WTC11 (cell line): ENCODE results near the gene RAB3D. TPM values are rescaled to one million over a fixed set of nuclear protein-coding genes. Genes with fewer than 3 reads are reported as not detected.

Experiments used
- ATAC-seq: fragments of 200-7000 bp; cut with Tn5 transposase; 2 replicates; pipeline ENCODE4 v1.10.0; 2021; ENCODE audit warnings: mild to moderate bottlenecking, moderate library complexity
- CTCF ChIA-PET: fragments of 300-600 bp; sonication (Branson Sonifier 250); formaldehyde crosslinking; loops from one replicate; lab custom pipeline; 2021; ENCODE audit warnings: antibody characterized with exemption; lab: Charles Lee
- POLR2A ChIA-PET: fragments of 350-600 bp; sonication (Branson Sonifier 250); formaldehyde crosslinking; loops from one replicate; lab custom pipeline; 2021; ENCODE audit warnings: antibody characterized with exemption; lab: Charles Lee
- DNase-seq: peaks from one replicate; pipeline ENCODE4 v3.0.0; 2021; ENCODE audit warnings: low spot score
- H3K27ac Mint-ChIP-seq: 2 replicates; pipeline ENCODE4 v1.8.0; 2021; ENCODE audit warnings: mixed read lengths
- H3K27me3 Mint-ChIP-seq: 2 replicates; pipeline ENCODE4 v1.8.0; 2021; ENCODE audit warnings: low read depth, mild to moderate bottlenecking, moderate library complexity, mixed read lengths
- H3K36me3 Mint-ChIP-seq: 2 replicates; pipeline ENCODE4 v1.8.0; 2021; ENCODE audit warnings: mixed read lengths
- H3K4me1 Mint-ChIP-seq: 2 replicates; pipeline ENCODE4 v1.8.0; 2022; ENCODE audit warnings: mixed read lengths
- H3K4me3 Mint-ChIP-seq: 2 replicates; pipeline ENCODE4 v1.8.0; 2021; ENCODE audit warnings: mild to moderate bottlenecking, moderate library complexity, mixed read lengths
- H3K9me3 Mint-ChIP-seq: 2 replicates; pipeline ENCODE4 v1.8.0; 2021; ENCODE audit warnings: mixed read lengths
- CBFB ChIP-seq: sonication (generic); formaldehyde crosslinking; IDR thresholded peaks from 2 replicates; pipeline ENCODE4 v1.8.1; 2022; ENCODE audit warnings: mild to moderate bottlenecking, low read depth, missing genetic modification reagents
- GABPB1 ChIP-seq: sonication (generic); formaldehyde crosslinking; IDR thresholded peaks from 2 replicates; pipeline ENCODE4 v1.8.1; 2023; ENCODE audit warnings: mild to moderate bottlenecking, missing genetic modification reagents
- JUN ChIP-seq: sonication (generic); formaldehyde crosslinking; IDR thresholded peaks from 2 replicates; pipeline ENCODE4 v1.8.0; 2023; ENCODE audit warnings: mild to moderate bottlenecking, missing genetic modification reagents
- NFATC4 ChIP-seq: fragments of 250-450 bp; sonication (Bioruptor Pico); IDR thresholded peaks from 2 replicates; pipeline ENCODE4 v1.9.0; 2021; ENCODE audit warnings: mild to moderate bottlenecking
- SMAD4 ChIP-seq: sonication (generic); formaldehyde crosslinking; IDR thresholded peaks from 2 replicates; pipeline ENCODE4 v1.8.0; 2022; ENCODE audit warnings: mild to moderate bottlenecking, missing genetic modification reagents
- TCF7 ChIP-seq: sonication (generic); formaldehyde crosslinking; IDR thresholded peaks from 2 replicates; pipeline ENCODE4 v1.8.0; 2022; ENCODE audit warnings: mild to moderate bottlenecking, low read depth, missing genetic modification reagents, moderate library complexity
- TEAD1 ChIP-seq: sonication (generic); formaldehyde crosslinking; IDR thresholded peaks from 2 replicates; pipeline ENCODE4 v1.8.0; 2022; ENCODE audit warnings: mild to moderate bottlenecking, missing genetic modification reagents
- ZNF138 ChIP-seq: sonication (generic); formaldehyde crosslinking; conservative IDR thresholded peaks from 2 replicates; pipeline ENCODE4 v1.8.1; 2022; ENCODE audit warnings: mild to moderate bottlenecking, moderate library complexity, missing genetic modification reagents
- ZNF317 ChIP-seq: sonication (generic); formaldehyde crosslinking; IDR thresholded peaks from 2 replicates; pipeline ENCODE4 v1.8.1; 2023; ENCODE audit warnings: low read depth, mild to moderate bottlenecking, moderate library complexity, missing genetic modification reagents, borderline replicate concordance
- total RNA-seq: library from RNA; stranded (reverse); gene quantifications from 3 replicates; pipeline ENCODE4 v1.2.3, GENCODE V29; 2021
- TF ChIP-seq, protein P1 (sequence below): sonication (generic); formaldehyde crosslinking; IDR thresholded peaks from 2 replicates; pipeline ENCODE4 v1.8.1; 2022; ENCODE audit warnings: missing genetic modification reagents, borderline replicate concordance
- TF ChIP-seq, protein P2 (sequence below): sonication (generic); formaldehyde crosslinking; IDR thresholded peaks from 2 replicates; pipeline ENCODE4 v1.8.1; 2023; ENCODE audit warnings: mild to moderate bottlenecking, missing genetic modification reagents
- TF ChIP-seq, protein P3 (sequence below): sonication (generic); formaldehyde crosslinking; IDR thresholded peaks from 2 replicates; pipeline ENCODE4 v1.8.1; 2022; ENCODE audit warnings: low read depth, missing genetic modification reagents, borderline replicate concordance
- TF ChIP-seq, protein P4 (sequence below): sonication (generic); formaldehyde crosslinking; IDR thresholded peaks from 2 replicates; pipeline ENCODE4 v1.8.1; 2023; ENCODE audit warnings: mild to moderate bottlenecking, missing genetic modification reagents, moderate library complexity
- TF ChIP-seq, protein P5 (sequence below): sonication (generic); formaldehyde crosslinking; IDR thresholded peaks from 2 replicates; pipeline ENCODE4 v1.8.1; 2023; ENCODE audit warnings: mild to moderate bottlenecking, missing genetic modification reagents
- TF ChIP-seq, protein P6 (sequence below): sonication (generic); formaldehyde crosslinking; IDR thresholded peaks from 2 replicates; pipeline ENCODE4 v1.8.1; 2023; ENCODE audit warnings: mild to moderate bottlenecking, missing genetic modification reagents, borderline replicate concordance

The RAB3D gene
- total RNA-seq, 1 experiment from 2014 or later = 18.9 TPM

DNA sequence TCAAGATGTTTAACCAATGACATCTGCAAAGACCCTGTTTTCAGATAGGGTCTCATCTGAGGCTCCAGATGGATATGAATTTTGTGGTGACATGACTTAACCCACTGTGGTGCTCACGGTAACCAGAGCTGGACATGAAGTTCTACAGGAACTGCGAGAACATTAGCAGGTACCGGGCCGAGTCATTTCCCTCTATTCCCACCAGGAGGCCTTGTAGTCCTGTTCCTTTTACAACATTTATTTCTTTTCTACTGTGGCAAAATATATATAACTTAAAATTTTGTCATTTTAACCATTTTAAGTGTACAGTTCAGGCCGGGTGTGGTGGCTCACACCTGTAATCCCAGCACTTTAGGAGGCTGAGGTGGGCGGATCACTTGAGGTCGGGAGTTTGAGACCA, 51.1 kb downstream of the RAB3D start:
- CTCF ChIA-PET = interaction anchor here (0.6 to 2.0 kb wide), 4 partner anchors 9 to 87 kb away, joined by 3 to 4 read pairs (median 3); partner anchors contain the start of genes CCDC159 and TMEM205
- TF ChIP-seq, protein P1, sequence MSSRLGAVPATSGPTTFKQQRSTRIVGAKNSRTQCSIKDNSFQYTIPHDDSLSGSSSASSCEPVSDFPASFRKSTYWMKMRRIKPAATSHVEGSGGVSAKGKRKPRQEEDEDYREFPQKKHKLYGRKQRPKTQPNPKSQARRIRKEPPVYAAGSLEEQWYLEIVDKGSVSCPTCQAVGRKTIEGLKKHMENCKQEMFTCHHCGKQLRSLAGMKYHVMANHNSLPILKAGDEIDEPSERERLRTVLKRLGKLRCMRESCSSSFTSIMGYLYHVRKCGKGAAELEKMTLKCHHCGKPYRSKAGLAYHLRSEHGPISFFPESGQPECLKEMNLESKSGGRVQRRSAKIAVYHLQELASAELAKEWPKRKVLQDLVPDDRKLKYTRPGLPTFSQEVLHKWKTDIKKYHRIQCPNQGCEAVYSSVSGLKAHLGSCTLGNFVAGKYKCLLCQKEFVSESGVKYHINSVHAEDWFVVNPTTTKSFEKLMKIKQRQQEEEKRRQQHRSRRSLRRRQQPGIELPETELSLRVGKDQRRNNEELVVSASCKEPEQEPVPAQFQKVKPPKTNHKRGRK (CRISPR knock-in tag) = no peak
- no peak for TF ChIP-seq CBFB (CRISPR knock-in tag)
- no peak for TF ChIP-seq ZNF138 (CRISPR knock-in tag)
- no peak for TF ChIP-seq TCF7
- TF ChIP-seq, protein P2, sequence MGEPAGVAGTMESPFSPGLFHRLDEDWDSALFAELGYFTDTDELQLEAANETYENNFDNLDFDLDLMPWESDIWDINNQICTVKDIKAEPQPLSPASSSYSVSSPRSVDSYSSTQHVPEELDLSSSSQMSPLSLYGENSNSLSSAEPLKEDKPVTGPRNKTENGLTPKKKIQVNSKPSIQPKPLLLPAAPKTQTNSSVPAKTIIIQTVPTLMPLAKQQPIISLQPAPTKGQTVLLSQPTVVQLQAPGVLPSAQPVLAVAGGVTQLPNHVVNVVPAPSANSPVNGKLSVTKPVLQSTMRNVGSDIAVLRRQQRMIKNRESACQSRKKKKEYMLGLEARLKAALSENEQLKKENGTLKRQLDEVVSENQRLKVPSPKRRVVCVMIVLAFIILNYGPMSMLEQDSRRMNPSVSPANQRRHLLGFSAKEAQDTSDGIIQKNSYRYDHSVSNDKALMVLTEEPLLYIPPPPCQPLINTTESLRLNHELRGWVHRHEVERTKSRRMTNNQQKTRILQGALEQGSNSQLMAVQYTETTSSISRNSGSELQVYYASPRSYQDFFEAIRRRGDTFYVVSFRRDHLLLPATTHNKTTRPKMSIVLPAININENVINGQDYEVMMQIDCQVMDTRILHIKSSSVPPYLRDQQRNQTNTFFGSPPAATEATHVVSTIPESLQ (CRISPR knock-in tag) = no peak
- TF ChIP-seq, protein P3, sequence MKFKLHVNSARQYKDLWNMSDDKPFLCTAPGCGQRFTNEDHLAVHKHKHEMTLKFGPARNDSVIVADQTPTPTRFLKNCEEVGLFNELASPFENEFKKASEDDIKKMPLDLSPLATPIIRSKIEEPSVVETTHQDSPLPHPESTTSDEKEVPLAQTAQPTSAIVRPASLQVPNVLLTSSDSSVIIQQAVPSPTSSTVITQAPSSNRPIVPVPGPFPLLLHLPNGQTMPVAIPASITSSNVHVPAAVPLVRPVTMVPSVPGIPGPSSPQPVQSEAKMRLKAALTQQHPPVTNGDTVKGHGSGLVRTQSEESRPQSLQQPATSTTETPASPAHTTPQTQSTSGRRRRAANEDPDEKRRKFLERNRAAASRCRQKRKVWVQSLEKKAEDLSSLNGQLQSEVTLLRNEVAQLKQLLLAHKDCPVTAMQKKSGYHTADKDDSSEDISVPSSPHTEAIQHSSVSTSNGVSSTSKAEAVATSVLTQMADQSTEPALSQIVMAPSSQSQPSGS (CRISPR knock-in tag) = no peak
- TF ChIP-seq, protein P4, sequence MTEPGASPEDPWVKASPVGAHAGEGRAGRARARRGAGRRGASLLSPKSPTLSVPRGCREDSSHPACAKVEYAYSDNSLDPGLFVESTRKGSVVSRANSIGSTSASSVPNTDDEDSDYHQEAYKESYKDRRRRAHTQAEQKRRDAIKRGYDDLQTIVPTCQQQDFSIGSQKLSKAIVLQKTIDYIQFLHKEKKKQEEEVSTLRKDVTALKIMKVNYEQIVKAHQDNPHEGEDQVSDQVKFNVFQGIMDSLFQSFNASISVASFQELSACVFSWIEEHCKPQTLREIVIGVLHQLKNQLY (CRISPR knock-in tag) = no peak
- TF ChIP-seq GABPB1 (CRISPR knock-in tag) = no peak
- TF ChIP-seq NFATC4 (CRISPR knock-in tag) = no peak
- TF ChIP-seq JUN = no peak
- no peak for TF ChIP-seq ZNF317 (CRISPR knock-in tag)
- TF ChIP-seq, protein P5, sequence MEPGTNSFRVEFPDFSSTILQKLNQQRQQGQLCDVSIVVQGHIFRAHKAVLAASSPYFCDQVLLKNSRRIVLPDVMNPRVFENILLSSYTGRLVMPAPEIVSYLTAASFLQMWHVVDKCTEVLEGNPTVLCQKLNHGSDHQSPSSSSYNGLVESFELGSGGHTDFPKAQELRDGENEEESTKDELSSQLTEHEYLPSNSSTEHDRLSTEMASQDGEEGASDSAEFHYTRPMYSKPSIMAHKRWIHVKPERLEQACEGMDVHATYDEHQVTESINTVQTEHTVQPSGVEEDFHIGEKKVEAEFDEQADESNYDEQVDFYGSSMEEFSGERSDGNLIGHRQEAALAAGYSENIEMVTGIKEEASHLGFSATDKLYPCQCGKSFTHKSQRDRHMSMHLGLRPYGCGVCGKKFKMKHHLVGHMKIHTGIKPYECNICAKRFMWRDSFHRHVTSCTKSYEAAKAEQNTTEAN = no peak
- TF ChIP-seq, protein P6, sequence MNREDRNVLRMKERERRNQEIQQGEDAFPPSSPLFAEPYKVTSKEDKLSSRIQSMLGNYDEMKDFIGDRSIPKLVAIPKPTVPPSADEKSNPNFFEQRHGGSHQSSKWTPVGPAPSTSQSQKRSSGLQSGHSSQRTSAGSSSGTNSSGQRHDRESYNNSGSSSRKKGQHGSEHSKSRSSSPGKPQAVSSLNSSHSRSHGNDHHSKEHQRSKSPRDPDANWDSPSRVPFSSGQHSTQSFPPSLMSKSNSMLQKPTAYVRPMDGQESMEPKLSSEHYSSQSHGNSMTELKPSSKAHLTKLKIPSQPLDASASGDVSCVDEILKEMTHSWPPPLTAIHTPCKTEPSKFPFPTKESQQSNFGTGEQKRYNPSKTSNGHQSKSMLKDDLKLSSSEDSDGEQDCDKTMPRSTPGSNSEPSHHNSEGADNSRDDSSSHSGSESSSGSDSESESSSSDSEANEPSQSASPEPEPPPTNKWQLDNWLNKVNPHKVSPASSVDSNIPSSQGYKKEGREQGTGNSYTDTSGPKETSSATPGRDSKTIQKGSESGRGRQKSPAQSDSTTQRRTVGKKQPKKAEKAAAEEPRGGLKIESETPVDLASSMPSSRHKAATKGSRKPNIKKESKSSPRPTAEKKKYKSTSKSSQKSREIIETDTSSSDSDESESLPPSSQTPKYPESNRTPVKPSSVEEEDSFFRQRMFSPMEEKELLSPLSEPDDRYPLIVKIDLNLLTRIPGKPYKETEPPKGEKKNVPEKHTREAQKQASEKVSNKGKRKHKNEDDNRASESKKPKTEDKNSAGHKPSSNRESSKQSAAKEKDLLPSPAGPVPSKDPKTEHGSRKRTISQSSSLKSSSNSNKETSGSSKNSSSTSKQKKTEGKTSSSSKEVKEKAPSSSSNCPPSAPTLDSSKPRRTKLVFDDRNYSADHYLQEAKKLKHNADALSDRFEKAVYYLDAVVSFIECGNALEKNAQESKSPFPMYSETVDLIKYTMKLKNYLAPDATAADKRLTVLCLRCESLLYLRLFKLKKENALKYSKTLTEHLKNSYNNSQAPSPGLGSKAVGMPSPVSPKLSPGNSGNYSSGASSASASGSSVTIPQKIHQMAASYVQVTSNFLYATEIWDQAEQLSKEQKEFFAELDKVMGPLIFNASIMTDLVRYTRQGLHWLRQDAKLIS = no peak
- TF ChIP-seq TEAD1 (CRISPR knock-in tag) = no peak
- TF ChIP-seq SMAD4 (CRISPR knock-in tag) = no peak
- ATAC-seq = no peak

More for the DNA sequence above, 51.1 kb downstream of the RAB3D start:
- no peaks in the 10 kb centered on the region for H3K4me1 Mint-ChIP-seq
- H3K4me3 Mint-ChIP-seq = no peak overlapping the region
- no peaks in the 10 kb centered on the region for H3K27me3 Mint-ChIP-seq
- no peak overlapping the region for H3K27ac Mint-ChIP-seq
- POLR2A ChIA-PET = no interaction called here
- no peak for DNase-seq
- H3K9me3 Mint-ChIP-seq = no peaks in the 10 kb centered on the region
- no peaks in the 10 kb centered on the region for H3K36me3 Mint-ChIP-seq
